Fibroblast of lung (primary cell): Measurements from ENCODE around the gene ZDHHC9. TPM values are rescaled to one million over a fixed set of nuclear protein-coding genes. Genes with fewer than 3 reads are reported as not detected.

Experiments
- DNase-seq, 2 donors: peaks; one replicate each; pipeline versions ENCODE4 v3.0.0 to v3.0.0-alpha.2; 2010; ENCODE audit warnings: low read depth in 2 of 2
- H2AFZ ChIP-seq: 2 replicates; pipeline ENCODE4 v1.5.1; 2012; ENCODE audit warnings: low read length, control low read depth, inconsistent platforms
- H3K27ac ChIP-seq: 2 replicates; pipeline ENCODE4 v1.5.1; 2011; ENCODE audit warnings: low read length, control low read depth; ENCODE audit not compliant: insufficient read depth
- H3K27me3 ChIP-seq: 2 replicates; pipeline ENCODE4 v1.5.1; 2011; ENCODE audit warnings: mild to moderate bottlenecking, low read length; ENCODE audit not compliant: control insufficient read depth, insufficient read depth
- H3K36me3 ChIP-seq: 2 replicates; pipeline ENCODE4 v1.5.1; 2011; ENCODE audit warnings: low read length; ENCODE audit not compliant: control insufficient read depth, insufficient read depth
- H3K4me1 ChIP-seq: 2 replicates; pipeline ENCODE4 v1.5.1; 2011; ENCODE audit warnings: low read length; ENCODE audit not compliant: control insufficient read depth, insufficient read depth; ENCODE audit errors: extremely low read depth
- H3K4me2 ChIP-seq: 2 replicates; pipeline ENCODE4 v1.5.1; 2011; ENCODE audit warnings: low read length, control low read depth; ENCODE audit not compliant: insufficient read depth; ENCODE audit errors: extremely low read depth
- H3K4me3 ChIP-seq, 4 experiments: fragments of 200-600 bp in 1 of 4; sonication (generic) in 1 of 4; replicated peaks in 1 of 4; 2 replicates each; pipeline ENCODE4 v1.5.1; 2011 to 2016; ENCODE audit warnings: low read length in 4 of 4, low read depth in 3 of 4, mild to moderate bottlenecking in 3 of 4, control low read depth in 2 of 4, inconsistent platforms in 1 of 4, mixed read lengths in 1 of 4; ENCODE audit not compliant: insufficient read depth in 1 of 4; ENCODE audit errors: control extremely low read depth in 1 of 4
- H3K79me2 ChIP-seq: 2 replicates; pipeline ENCODE4 v1.5.1; 2012; ENCODE audit warnings: mild to moderate bottlenecking, low read length, inconsistent platforms; ENCODE audit not compliant: control insufficient read depth, insufficient read depth
- H3K9ac ChIP-seq: 2 replicates; pipeline ENCODE4 v1.5.1; 2011; ENCODE audit warnings: mild to moderate bottlenecking, low read length, control low read depth; ENCODE audit not compliant: insufficient read depth
- H3K9me3 ChIP-seq: 2 replicates; pipeline ENCODE4 v1.5.1; 2012; ENCODE audit warnings: low read depth, low read length; ENCODE audit not compliant: control insufficient read depth, insufficient read depth
- H4K20me1 ChIP-seq: 2 replicates; pipeline ENCODE4 v1.5.1; 2011; ENCODE audit warnings: low read length; ENCODE audit not compliant: control insufficient read depth, insufficient read depth; ENCODE audit errors: extremely low read depth
- CTCF ChIP-seq, 2 donors: IDR thresholded peaks in 1 of 2; conservative IDR thresholded peaks in 1 of 2; 1 replicate in 1 of 2; 2 replicates in 1 of 2; pipeline ENCODE4 v1.5.1; 2011 to 2012; ENCODE audit warnings: low read length in 2 of 2, control low read depth in 1 of 2, inconsistent platforms in 1 of 2, low read depth in 1 of 2, mild to moderate bottlenecking in 1 of 2
- EZH2 ChIP-seq: IDR thresholded peaks from 2 replicates; pipeline ENCODE4 v1.5.1; 2012; ENCODE audit warnings: low read length, control low read depth, mild to moderate bottlenecking; ENCODE audit errors: missing control alignments
- polyA plus RNA-seq, 2 donors: library from polyadenylated mRNA; depleted of rRNA in 1 of 2; stranded (reverse) in 1 of 2; unstranded in 1 of 2; fragments of >200 nt; gene quantifications; 2 replicates each; pipeline ENCODE4 v1.2.1, GENCODE V29; 2011 to 2012; ENCODE audit warnings: missing spikeins in 1 of 2
- total RNA-seq: library from RNA; depleted of rRNA; stranded (reverse); fragments of >200 nt; gene quantifications from 2 replicates; pipeline ENCODE4 v1.2.1, GENCODE V29; 2014

Gene ZDHHC9
- total and polyA plus RNA-seq, 2 donors (not counting 1 experiment from before 2014, with no cell fraction given): 21.8 to 38.4 TPM

- Histone ChIP-seq H3K4me3 (no peak overlapping the region), H2AFZ (no peak overlapping the region), H3K4me2 (no peak overlapping the region), H4K20me1 (no peaks in the 10 kb centered on the region), H3K27ac (no peak overlapping the region), H3K36me3 (no peaks in the 10 kb centered on the region), H3K9ac (no peak overlapping the region), H3K79me2 (no peaks in the 10 kb centered on the region), H3K27me3 (no peaks in the 10 kb centered on the region), H3K9me3 (no peaks in the 10 kb centered on the region), H3K4me1 (no peaks in the 10 kb centered on the region)
- DNase-seq: peak; percentile 88 to 93
- no peak for TF ChIP-seq EZH2
- TF ChIP-seq CTCF (conservative IDR thresholded peaks at IDR 0.05 in 1 of 2, IDR thresholded peaks at IDR 0.05 in 1 of 2; ENCODE audit: low read depth in 1 of 2, low read length in 2 of 2): peak in 1 of 2 donors; percentile 18
Measured at GRCh38 chrX:129759576-129760061, 84.1 kb downstream of the ZDHHC9 start.

- no peak overlapping the region for H3K9ac ChIP-seq
- H3K4me3 ChIP-seq: no peak overlapping the region
- no peak overlapping the region for H3K27ac ChIP-seq
- H3K36me3 ChIP-seq: no peaks in the 10 kb centered on the region
- TF ChIP-seq CTCF (conservative IDR thresholded peaks at IDR 0.05 in 1 of 2, IDR thresholded peaks at IDR 0.05 in 1 of 2; ENCODE audit: low read depth in 1 of 2, low read length in 2 of 2) (no peak), EZH2 (no peak)
- H3K27me3 ChIP-seq: no peaks in the 10 kb centered on the region
- H3K79me2 ChIP-seq: no peaks in the 10 kb centered on the region
- H3K9me3 ChIP-seq: no peaks in the 10 kb centered on the region
- H4K20me1 ChIP-seq: no peaks in the 10 kb centered on the region
- H3K4me1 ChIP-seq: no peaks in the 10 kb centered on the region
- H2AFZ ChIP-seq: no peak overlapping the region
- H3K4me2 ChIP-seq: no peak overlapping the region
- no peak for DNase-seq
Measured at GRCh38 chrX:129755779-129756650, 87.7 kb downstream of the ZDHHC9 start.

- DNase-seq: no peak
- no peak overlapping the region for H2AFZ ChIP-seq
Measured at GRCh38 chrX:129754056-129755024, 89.3 kb downstream of the ZDHHC9 start.

More at GRCh38 chrX:129754056-129755024, 89.3 kb downstream of the ZDHHC9 start:
- TF ChIP-seq CTCF (conservative IDR thresholded peaks at IDR 0.05 in 1 of 2, IDR thresholded peaks at IDR 0.05 in 1 of 2; ENCODE audit: low read depth in 1 of 2, low read length in 2 of 2) (peak in 1 of 2 donors; percentile 14), EZH2 (no peak)
- Histone ChIP-seq H3K27ac (no peak overlapping the region), H3K79me2 (no peaks in the 10 kb centered on the region), H3K4me3 (no peak overlapping the region), H3K4me2 (no peak overlapping the region), H3K4me1 (no peaks in the 10 kb centered on the region), H3K9me3 (no peaks in the 10 kb centered on the region), H4K20me1 (no peaks in the 10 kb centered on the region), H3K9ac (no peak overlapping the region), H3K27me3 (no peaks in the 10 kb centered on the region), H3K36me3 (no peaks in the 10 kb centered on the region)
